HG02884 (cell line): ENCODE measurements around the gene RFNG.

Experiments
- ATAC-seq: cut with Tn5 transposase; IDR thresholded peaks from one replicate; pipeline ENCODE4 v1.9.1; 2021; ENCODE audit warnings: mild to moderate bottlenecking, moderate library complexity; ENCODE audit not compliant: unreplicated experiment

The RFNG gene

DNA sequence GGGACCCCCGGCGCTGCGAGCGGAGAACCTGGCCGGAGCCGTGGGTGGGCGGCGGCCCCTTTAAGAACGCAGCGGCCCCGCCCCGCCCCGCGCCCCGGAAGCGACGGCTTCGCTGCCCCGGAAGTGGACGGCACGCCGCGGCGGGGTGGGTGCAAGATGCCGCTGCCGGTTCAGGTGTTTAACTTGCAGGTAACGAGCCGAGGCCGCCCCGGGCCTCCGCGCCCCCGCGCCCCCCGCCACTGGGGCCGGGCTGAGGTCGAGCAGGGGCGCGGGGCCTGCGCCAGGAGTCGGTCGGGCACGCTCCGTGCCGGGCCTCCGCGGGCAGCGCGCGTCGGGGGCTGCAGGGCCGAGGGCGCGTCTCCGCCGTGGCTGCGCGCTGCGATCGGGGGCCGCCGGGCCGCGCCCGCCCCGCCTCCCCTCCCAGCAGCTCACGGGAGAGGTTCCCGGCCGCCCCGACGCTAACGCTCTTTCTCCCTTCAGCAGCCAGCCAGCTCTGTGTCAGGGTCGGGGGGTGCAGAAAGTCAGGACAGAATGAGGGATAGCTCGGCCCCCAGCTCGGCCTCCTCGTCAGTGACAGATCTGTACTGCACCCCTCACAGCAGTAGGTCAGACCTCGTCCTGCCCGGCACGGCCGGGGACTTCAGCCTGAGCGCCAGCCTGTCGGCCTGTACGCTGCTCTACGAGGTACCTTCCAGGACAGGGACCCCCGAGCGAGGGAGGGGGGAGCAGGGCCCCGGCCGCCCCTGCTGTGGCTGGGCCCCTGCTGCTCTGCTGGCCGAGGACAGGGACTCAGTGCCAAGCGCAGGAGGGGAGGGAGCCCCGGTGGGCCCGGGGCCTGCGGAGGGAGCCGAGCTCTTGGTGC lies at the start of gene RFNG, which contains the start of gene GPS1:
Gene RFNG (minus strand): TSS at position 36 of the 862 bp plus-strand sequence. CDS start 45 bp downstream, outside the sequence.
Gene GPS1 (plus strand): TSS at position 123 of the 862 bp plus-strand sequence. CDS start 34 bp downstream, at position 157.
- no peak for ATAC-seq

- ATAC-seq = no peak
Measured at GRCh38 chr17:82101301-82101715, 49.7 kb upstream of the RFNG start.

DNA sequence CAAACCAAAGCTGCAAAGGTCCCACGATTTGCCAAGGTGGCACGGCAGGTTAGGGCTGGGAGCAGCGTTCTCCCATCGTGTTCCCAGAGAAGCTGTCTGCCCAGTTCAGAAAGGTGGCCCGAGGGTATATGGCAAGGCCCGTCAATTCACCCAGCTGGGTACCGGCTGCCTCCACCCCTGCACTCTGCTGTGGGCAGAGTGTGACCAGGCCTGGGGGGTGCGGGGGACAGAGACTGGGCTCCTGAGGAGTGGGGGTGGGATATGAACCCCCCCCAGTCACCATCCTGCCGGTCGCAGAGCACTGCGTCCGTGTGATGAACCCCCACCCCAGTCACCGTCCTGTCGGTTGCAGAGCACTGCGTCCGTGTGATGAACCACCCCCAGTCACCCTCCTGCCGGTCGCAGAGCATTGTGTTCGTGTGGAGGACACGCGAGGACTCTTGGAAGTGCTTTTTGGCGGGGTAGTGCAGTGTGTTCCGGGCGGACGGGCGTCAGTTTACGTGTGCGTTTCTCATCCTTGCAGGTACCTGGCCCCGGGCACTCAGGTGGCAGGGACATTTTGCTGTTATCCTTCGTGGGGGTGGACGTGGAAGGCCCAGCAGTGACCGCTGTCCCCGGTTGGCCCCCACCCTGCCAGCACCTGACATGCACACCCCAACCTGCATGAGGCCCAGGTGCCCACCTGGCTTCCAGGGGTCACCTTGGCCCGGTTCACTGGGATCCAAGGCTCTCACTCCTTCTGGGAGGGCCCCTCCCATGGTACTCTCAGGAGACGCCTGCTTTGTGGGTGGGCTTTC lies 49.1 kb upstream of the RFNG start:
- ATAC-seq = no peak

GRCh38 chr17:82098939-82099763 lies 47.5 kb upstream of the RFNG start:
- peak; percentile 15 for ATAC-seq

DNA sequence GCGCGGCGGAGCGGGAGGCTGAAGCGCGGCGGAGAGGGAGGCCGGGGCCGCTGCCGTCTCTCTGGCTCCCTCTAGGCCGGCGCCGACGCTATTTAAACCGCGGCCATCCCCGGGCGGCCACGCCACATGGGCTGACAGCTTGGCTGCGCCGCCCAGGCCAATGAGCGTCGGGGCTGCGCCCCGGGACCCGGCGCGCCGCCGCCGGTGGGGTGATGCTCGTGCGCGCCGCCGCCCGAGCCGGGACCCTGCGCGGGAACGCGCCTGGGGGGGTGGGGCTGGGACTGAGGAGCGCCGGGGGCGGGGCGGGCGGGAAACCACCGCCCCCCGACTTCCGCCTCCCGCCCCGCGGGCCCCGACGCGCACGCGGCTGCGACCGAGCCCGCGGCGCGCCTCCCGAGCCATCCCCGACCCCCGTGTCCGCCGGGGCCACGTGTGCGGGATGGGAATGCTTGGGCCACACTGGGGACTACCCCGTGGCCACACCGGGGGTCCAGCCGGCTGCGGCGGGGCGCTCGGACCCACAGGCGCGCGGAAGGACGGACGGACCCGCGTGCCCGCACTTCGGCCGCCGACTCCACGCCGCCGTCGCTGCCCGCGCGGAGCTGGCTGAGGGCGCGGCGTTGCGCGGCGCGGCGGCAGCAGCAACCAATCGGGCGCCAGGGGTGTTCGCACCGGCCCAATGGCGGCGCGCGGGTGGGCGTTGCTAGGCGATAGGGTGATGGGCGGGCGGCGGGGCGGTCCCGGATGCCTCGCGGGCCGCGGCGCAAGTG lies 46.7 kb upstream of the RFNG start, which contains the start of gene FASN:
Gene FASN (minus strand): TSS at position 68 of the 770 bp plus-strand sequence. CDS start 1,791 bp downstream, outside the sequence.
- peak; percentile 61 for ATAC-seq

- ATAC-seq = peak; percentile 13
Measured at GRCh38 chr17:82097919-82098168, 46.2 kb upstream of the RFNG start.

DNA sequence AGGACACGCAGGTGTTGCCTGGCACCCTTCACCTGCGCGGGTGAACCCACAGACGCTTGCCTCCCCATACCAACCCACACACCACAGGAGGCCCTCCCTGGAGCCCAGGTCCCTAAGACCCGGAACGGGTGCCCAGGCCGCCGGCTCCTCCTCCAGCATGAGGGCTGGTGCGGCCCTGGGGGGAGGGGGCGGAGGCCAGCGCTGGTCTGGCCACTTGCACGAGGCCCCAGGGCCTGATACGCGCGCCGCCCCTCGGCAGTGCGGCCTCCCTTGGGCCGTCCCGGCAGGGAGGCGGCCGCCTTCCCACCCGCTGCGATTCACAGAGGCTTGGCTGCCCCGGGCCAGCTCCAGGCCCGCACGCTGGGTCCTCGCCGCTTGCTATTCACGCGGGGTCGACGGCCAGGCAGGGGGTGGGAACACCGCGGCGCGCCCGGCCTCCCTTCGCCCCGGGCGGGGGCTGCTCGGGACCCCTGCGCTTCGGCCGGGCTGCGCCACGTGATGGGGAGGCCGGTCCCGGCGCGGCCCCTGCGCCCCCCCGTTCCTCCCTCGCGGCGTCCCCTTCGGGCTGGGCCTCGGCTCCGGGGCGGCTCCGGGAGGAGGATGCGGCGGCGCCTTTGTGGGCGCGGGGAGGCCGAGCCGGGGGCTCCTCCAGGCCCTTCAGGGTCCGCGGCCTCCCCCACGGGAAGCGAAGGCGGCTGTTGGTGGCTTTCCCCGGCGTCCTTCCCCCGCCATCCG lies 45.7 kb upstream of the RFNG start:
- no peak for ATAC-seq

- ATAC-seq = no peak
Measured at GRCh38 chr17:82096709-82097183, 45.1 kb upstream of the RFNG start.

DNA sequence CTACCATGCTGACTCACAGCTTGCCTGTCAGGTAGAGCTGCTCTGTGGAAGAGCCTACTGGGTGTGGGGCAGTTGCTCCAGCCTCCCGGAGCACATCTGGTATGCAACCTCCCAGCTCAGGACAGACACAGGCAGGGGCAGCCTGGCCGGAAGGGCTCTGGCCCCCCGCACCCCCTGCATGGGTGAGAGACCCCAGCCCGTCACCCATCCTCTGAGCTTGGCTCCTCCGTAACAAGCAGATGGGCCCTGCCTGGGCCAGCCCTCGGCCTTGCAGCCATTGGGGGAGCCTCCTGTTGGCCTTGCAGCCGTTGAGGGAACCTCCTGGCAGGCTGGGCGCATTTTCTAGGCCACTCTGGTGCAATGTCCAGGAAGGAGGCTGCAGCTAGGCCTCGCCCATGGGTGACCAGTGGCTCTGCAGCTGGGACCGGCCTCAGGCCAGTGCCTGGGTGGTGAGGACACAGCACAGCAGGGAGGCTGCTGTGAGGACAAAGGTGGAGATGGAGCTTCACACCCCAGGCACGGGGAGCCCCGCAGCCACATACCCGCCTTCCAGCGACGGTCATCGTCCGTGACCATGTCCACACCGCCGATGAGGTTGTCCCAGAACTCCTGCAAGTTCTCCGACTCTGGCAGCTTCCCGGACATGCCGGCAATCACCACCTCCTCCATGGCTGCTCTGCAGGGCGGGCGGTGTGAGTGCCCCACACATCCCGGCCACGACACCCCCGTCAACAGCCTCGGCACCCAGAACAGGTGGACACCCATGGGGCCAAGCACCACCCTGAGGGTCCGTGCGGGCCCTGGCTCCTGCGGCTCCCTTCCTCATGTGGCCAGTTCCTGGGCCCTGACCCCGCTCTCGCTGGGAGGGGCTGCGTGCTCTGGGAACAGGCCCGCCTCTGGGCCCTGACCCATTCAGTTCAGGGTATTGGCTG lies 44.4 kb upstream of the RFNG start:
- no peak for ATAC-seq

DNA sequence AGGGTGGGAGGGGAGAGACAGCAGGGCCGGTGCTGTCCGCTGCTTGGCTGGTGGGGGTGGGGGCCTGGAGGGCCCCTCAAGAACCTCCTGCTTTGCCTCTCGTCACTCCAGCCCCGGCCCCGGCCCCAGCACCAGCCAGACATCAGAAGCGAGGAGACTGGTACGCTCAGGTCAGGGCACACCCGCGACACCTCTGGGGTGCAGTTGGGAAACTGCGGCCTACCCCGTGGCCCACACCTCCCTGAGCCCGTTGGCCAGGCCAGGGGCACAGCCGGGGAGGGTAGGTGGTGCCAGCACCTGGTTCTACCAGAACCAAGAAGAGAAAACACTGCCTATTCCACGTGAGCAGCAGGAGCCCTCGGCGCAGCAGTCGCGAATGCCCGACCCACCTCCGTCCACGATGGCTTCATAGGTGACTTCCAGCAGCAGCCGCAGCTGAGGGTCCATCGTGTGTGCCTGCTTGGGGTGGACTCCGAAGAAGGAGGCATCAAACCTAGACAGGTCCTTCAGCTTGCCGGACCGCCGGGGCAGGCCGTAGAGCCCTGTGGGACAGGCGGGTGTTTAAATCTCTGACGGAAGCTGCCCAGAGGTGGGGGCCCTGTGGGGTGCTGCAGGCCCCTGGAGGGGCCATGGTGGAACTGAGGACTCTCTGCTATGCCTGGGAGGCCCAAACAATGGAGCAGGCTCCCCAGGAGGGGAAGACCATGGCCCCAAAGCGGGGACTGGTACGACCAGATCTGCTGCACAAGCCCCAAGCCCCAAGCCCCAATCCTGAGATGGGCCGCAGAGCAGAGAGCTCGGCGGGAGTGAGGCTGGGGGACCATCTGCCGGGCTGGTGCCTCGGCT lies 43.5 kb upstream of the RFNG start:
- ATAC-seq = no peak

GRCh38 chr17:82092995-82093751 lies 41.6 kb upstream of the RFNG start:
- ATAC-seq = no peak

GRCh38 chr17:82092628-82092994 lies 41.0 kb upstream of the RFNG start:
- ATAC-seq = no peak

DNA sequence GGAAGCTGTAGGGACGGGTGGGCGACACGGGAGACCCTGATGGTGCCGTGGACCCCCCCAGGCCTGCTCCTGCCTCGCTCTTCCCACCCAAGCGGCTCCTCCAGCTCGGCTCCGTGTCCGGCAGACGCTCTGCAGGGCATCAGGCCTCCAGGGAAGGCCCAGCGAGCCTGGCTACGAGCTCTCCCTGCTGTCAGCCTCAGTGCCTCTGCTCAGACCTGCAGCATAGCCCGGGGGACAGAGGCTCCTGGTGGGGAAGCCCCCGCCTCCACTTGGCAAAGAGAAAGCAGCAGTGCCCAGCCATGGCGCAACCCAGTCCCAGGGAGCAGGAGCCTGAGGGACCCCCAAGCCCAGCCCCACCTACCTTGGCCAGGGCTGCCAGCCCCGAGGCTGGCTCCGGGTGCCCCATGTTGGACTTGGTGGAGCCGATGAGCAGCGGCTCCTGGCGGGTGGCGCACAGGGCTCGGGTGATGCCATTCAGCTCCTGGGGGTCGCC lies 40.5 kb upstream of the RFNG start:
- ATAC-seq = no peak

DNA sequence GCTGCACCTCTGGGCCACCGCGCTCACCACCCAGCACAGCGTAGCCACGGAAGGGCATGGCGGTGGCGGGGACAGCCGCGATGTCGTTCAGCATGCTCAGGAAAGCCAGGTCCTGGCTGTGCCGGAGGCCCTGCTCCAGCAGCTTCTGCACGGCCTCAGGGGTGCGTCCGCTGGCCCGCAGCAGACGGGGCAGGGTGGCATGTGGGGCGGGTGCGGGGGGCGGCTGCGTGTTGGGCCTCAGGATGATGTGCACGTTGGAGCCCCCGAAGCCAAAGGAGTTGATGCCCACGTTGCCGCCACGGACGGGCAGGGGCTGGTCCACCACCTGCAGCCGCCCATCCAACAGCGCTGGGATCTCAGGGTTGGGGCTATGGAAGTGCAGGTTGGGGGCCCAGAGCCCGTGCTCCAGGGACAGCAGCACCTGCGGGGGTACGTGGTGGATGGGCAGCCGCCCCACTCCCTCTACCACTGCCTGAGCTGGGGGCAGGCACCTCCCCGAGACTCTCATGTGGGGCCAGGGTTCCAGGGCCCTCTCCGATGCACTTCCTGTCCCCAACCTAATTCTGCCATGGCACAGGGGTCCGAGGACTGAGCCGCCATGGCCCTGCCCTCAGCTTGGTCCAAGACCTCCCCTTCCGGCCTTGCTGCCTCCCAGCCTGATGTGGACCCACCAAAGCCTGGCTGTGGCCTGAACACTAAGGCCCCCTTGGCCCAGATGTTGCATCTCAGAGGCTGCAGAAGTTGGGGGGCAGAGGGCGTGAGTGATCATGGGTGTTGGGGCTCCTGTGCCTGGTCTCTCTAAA lies 39.9 kb upstream of the RFNG start:
- ATAC-seq = no peak

DNA sequence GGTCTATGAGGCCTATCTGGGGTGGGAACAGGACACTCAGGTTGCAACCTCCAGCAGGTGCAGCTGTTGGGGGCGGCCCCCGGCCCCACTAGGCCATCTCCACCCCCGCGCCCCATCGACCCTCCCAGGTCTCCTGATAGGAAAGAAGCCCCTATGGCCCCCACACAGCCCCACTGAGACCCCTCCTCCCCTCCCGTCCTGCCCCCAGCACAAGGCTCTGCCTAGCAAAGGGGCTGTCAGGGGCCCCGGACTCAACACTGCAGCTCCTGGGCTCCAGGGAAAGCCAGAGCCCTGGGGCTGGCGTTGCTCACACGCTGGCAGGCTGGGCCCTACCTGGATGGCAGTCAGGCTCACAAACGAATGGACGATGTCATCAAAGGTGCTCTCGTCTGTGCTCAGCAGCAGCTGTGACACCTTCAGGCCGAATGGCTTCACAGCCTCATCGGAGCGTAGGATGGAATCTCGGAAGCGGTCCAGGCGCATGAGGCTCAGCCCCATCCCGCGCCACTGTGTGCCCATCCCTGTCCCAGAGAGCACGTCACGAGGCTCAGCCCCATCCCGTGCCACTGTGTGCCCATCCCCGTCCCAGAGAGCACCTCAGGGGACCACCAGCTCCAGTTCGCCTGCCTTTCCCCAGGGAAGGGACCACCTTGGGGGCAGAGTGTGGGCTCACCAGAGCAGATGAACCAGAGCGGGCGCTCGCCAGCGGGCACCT lies 39.1 kb upstream of the RFNG start:
- ATAC-seq = no peak
